HG02981 (cell line): ENCODE measurements around the gene UCHL5.

ENCODE experiments used
- ATAC-seq: cut with Tn5 transposase; IDR thresholded peaks from one replicate; pipeline ENCODE4 v1.9.1; 2021; ENCODE audit warnings: mild to moderate bottlenecking, moderate library complexity; ENCODE audit not compliant: unreplicated experiment

UCHL5 gene

DNA sequence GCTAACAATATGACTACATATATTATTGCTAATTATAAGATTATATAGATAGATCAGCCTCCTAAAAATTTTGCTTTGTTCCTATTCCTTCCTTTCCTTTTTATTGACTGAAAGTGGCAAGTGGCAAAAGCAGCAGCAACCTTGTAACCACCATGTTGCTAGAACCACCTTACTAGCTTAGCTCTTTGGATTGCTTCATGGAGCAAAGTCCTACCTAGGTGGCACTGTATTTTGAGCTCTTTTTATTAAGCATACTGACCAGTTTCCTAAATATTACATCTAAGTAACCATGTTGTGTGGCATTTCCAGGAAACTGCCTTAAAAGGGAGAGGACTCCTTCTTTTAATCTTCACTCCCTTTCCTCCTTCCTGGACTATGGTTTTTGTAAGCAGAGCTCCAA lies 90.8 kb downstream of the UCHL5 start:
- ATAC-seq, result no peak

GRCh38 chr1:192967901-192968300 lies 91.3 kb downstream of the UCHL5 start:
- no peak for ATAC-seq

GRCh38 chr1:192967211-192967877 lies 91.8 kb downstream of the UCHL5 start:
- ATAC-seq, result no peak

GRCh38 chr1:192966073-192966472 lies 93.1 kb downstream of the UCHL5 start:
- ATAC-seq, result no peak

GRCh38 chr1:192962901-192963300 lies 96.3 kb downstream of the UCHL5 start:
- no peak for ATAC-seq
